Endothelial cell of umbilical vein (primary cell): Measurements from ENCODE around the gene KLK8.

Experiments used
- CTCF ChIP-seq, 2 donors: IDR thresholded peaks; 1 replicate in 1 of 2; 2 replicates in 1 of 2; pipeline ENCODE4 v1.5.1; 2011; ENCODE audit warnings: low read length in 2 of 2, mild to moderate bottlenecking in 2 of 2, moderate library complexity in 2 of 2, control low read depth in 1 of 2, inconsistent platforms in 1 of 2, low read depth in 1 of 2; ENCODE audit not compliant: insufficient read depth in 1 of 2; ENCODE audit errors: extremely low read depth in 1 of 2
- EZH2 ChIP-seq: IDR thresholded peaks from 2 replicates; pipeline ENCODE4 v1.6.1; 2012; ENCODE audit warnings: borderline replicate concordance, low read depth, mild to moderate bottlenecking, moderate library complexity, low read length, inconsistent platforms; ENCODE audit not compliant: severe bottlenecking
- GATA2 ChIP-seq: IDR thresholded peaks from 2 replicates; pipeline ENCODE4 v1.7.0; 2011; ENCODE audit warnings: low read depth, mild to moderate bottlenecking, moderate library complexity, mixed read lengths, low read length; ENCODE audit not compliant: insufficient read length, insufficient read depth
- JUN ChIP-seq: IDR thresholded peaks from 2 replicates; pipeline ENCODE4 v1.6.1; 2011; ENCODE audit warnings: borderline replicate concordance, low read depth; ENCODE audit not compliant: insufficient read length, insufficient read depth
- MAX ChIP-seq: IDR thresholded peaks from 2 replicates; pipeline ENCODE4 v1.6.1; 2011; ENCODE audit not compliant: insufficient read depth, insufficient read length
- POLR2A ChIP-seq: IDR thresholded peaks from 2 replicates; pipeline ENCODE4 v1.6.1; 2012; ENCODE audit warnings: low read depth, mild to moderate bottlenecking, control low read depth, low read length
- POLR2AphosphoS5 ChIP-seq: IDR thresholded peaks from 2 replicates; pipeline ENCODE4 v1.6.1; 2012; ENCODE audit warnings: low read depth, mild to moderate bottlenecking, control low read depth, low read length, moderate library complexity; ENCODE audit not compliant: insufficient read depth

- no peak for TF ChIP-seq POLR2AphosphoS5
- TF ChIP-seq CTCF (IDR thresholded peaks at IDR 0.05; ENCODE audit: extremely low read depth in 1 of 2, insufficient read depth in 1 of 2, low read depth in 1 of 2, low read length in 2 of 2): no peak
- no peak for TF ChIP-seq POLR2A
- no peak for TF ChIP-seq GATA2
- no peak for TF ChIP-seq MAX
- no peak for TF ChIP-seq EZH2
- TF ChIP-seq JUN: no peak
Measured at GRCh38 chr19:50978772-50979390, 22.5 kb downstream of the KLK8 start.
